ENCODE data around the gene MUC5AC.
"Not testable (repeated sequence)": the region's sequence is repeated elsewhere in the genome, so short reads cannot be mapped to it uniquely, and the experiment has no call there.

MUC5AC gene

GRCh38 chr11:1208394-1209261 lies 50.9 kb downstream of the MUC5AC start:
- DNase-seq (ENCODE audit: low read depth): no peak

- DNase-seq (ENCODE audit: low read depth): no peak
Measured at GRCh38 chr11:1209371-1210057, 51.8 kb downstream of the MUC5AC start.

GRCh38 chr11:1211838-1212237 lies 54.1 kb downstream of the MUC5AC start:
- DNase-seq (ENCODE audit: low read depth): no peak

- not testable (repeated sequence) for DNase-seq (ENCODE audit: low read depth)
Measured at GRCh38 chr11:1215826-1216225, 58.1 kb downstream of the MUC5AC start.

GRCh38 chr11:1217151-1217550 lies 59.4 kb downstream of the MUC5AC start:
- DNase-seq (ENCODE audit: low read depth): no peak

GRCh38 chr11:1218256-1218787 lies 60.6 kb downstream of the MUC5AC start:
- no peak for DNase-seq (ENCODE audit: low read depth)

- DNase-seq (ENCODE audit: low read depth): no peak
Measured at GRCh38 chr11:1218788-1219445, 61.2 kb downstream of the MUC5AC start.

GRCh38 chr11:1219446-1219833 lies 61.7 kb downstream of the MUC5AC start:
- no peak for DNase-seq (ENCODE audit: low read depth)

- no peak for DNase-seq (ENCODE audit: low read depth)
Measured at GRCh38 chr11:1219834-1220815, 62.4 kb downstream of the MUC5AC start.

GRCh38 chr11:1220941-1221721 lies 63.4 kb downstream of the MUC5AC start:
- DNase-seq (ENCODE audit: low read depth): no peak

GRCh38 chr11:1221848-1222311 lies 64.1 kb downstream of the MUC5AC start:
- no peak for DNase-seq (ENCODE audit: low read depth)

- DNase-seq (ENCODE audit: low read depth): no peak
Measured at GRCh38 chr11:1222491-1223345, 65.0 kb downstream of the MUC5AC start, which contains the start of gene MUC5B. Gene MUC5B (plus strand): TSS chr11:1223066. CDS start chr11:1223124, 58 bp downstream.

GRCh38 chr11:1223346-1224110 lies 65.8 kb downstream of the MUC5AC start:
- DNase-seq (ENCODE audit: low read depth): no peak

- no peak for DNase-seq (ENCODE audit: low read depth)
Measured at GRCh38 chr11:1224111-1224490, 66.3 kb downstream of the MUC5AC start.

- no peak for DNase-seq (ENCODE audit: low read depth)
Measured at GRCh38 chr11:1224491-1225385, 67.0 kb downstream of the MUC5AC start.

- no peak for DNase-seq (ENCODE audit: low read depth)
Measured at GRCh38 chr11:1225386-1226225, 67.9 kb downstream of the MUC5AC start.
